ENCODE results near the gene WDR72. TPM values are rescaled to one million over a fixed set of nuclear protein-coding genes. Genes with fewer than 3 reads are reported as not detected.

The WDR72 gene
- total and polyA plus RNA-seq, 12 donors = 0.09 TPM; not detected in 11

- ATAC-seq (no peak), DNase-seq (no peak)
- H3K4me1 ChIP-seq = no peaks in the 10 kb centered on the region
- H3K27me3 ChIP-seq = no peaks in the 10 kb centered on the region
- no peak for TF ChIP-seq CTCF (IDR thresholded peaks at IDR 0.05)
- H3K27ac ChIP-seq = no peak overlapping the region
- whole genome bisulfite sequencing, 2 donors = 73 to 84% methylated on average over 4 of the region's 4 CpGs
- no peak overlapping the region for H3K4me3 ChIP-seq
- intact Hi-C loops (cut with DNase I) = no loop called here
- peaks cover 0 to 3% (median 0%) of the 10 kb centered on the region in 11 donors for H3K9me3 ChIP-seq
- H3K36me3 ChIP-seq = no peaks in the 10 kb centered on the region
These were observed 260.5 kb downstream of the WDR72 start for GRCh38 chr15:53498996-53499395.

GRCh38 chr15:53490341-53490740 is 269.1 kb downstream of the WDR72 start:
- ATAC-seq = no peak
- no peak for DNase-seq
- no peak overlapping the region for H3K4me3 ChIP-seq
- no peaks in the 10 kb centered on the region for H3K4me1 ChIP-seq
- TF ChIP-seq CTCF (IDR thresholded peaks at IDR 0.05) = no peak
- H3K27ac ChIP-seq = no peak overlapping the region
- intact Hi-C loops (cut with DNase I) = no loop called here
- H3K27me3 ChIP-seq = no peaks in the 10 kb centered on the region
- H3K36me3 ChIP-seq = no peaks in the 10 kb centered on the region
- no peaks in the 10 kb centered on the region for H3K9me3 ChIP-seq

GRCh38 chr15:53482055-53482454 is 277.4 kb downstream of the WDR72 start:
- intact Hi-C loops (cut with DNase I) = no loop called here
- Histone ChIP-seq H3K36me3 (no peaks in the 10 kb centered on the region), H3K4me3 (no peak overlapping the region), H3K9me3 (no peaks in the 10 kb centered on the region), H3K27ac (no peak overlapping the region), H3K4me1 (no peaks in the 10 kb centered on the region), H3K27me3 (no peaks in the 10 kb centered on the region)
- no peak for TF ChIP-seq CTCF (IDR thresholded peaks at IDR 0.05)
- 70 to 71% methylated on average over 1 of the region's 1 CpG for WGBS, 2 donors
- no peak for ATAC-seq
- no peak for DNase-seq

GRCh38 chr15:53477981-53478766 is 281.3 kb downstream of the WDR72 start:
- ATAC-seq = no peak
- H3K27ac ChIP-seq = no peak overlapping the region
- DNase-seq = no peak
- no peak for TF ChIP-seq CTCF (IDR thresholded peaks at IDR 0.05)
- peaks cover 0 to 12% (median 0%) of the 10 kb centered on the region in 7 donors for H3K27me3 ChIP-seq
- H3K4me1 ChIP-seq = no peaks in the 10 kb centered on the region
- WGBS, 2 donors = 74 to 78% methylated on average over 9 of the region's 9 CpGs
- H3K4me3 ChIP-seq = no peak overlapping the region
- no peaks in the 10 kb centered on the region for H3K36me3 ChIP-seq
- no peaks in the 10 kb centered on the region for H3K9me3 ChIP-seq
- intact Hi-C loops (cut with DNase I) = no loop called here

Data from heart right ventricle (tissue), 16 donors.